ENCODE results near the gene STARD5.

The STARD5 gene

GRCh38 chr15:81297603-81298575 lies 26.1 kb downstream of the STARD5 start:
- Histone ChIP-seq H3K4me3 (ENCODE audit: low read length) (no peak overlapping the region), H3K9ac (ENCODE audit: low read depth, low read length) (no peak overlapping the region), H3K4me2 (ENCODE audit: low read length) (no peak overlapping the region), H3K27me3 (ENCODE audit: control insufficient read depth, insufficient read depth, low read length) (peaks cover 30% of the 10 kb centered on the region), H3K4me1 (ENCODE audit: control insufficient read depth, insufficient read depth, low read length) (peaks cover 9% of the 10 kb centered on the region), H3K9me3 (replicated peaks; ENCODE audit: low read length) (no peaks in the 10 kb centered on the region), H3K36me3 (ENCODE audit: insufficient read depth, low read length) (no peaks in the 10 kb centered on the region)

- Histone ChIP-seq H3K36me3 (ENCODE audit: insufficient read depth, low read length) (no peaks in the 10 kb centered on the region), H3K9me3 (replicated peaks; ENCODE audit: low read length) (no peaks in the 10 kb centered on the region), H3K27me3 (ENCODE audit: control insufficient read depth, insufficient read depth, low read length) (peaks cover 32% of the 10 kb centered on the region), H3K4me2 (ENCODE audit: low read length) (no peak overlapping the region), H3K4me1 (ENCODE audit: control insufficient read depth, insufficient read depth, low read length) (peaks cover 9% of the 10 kb centered on the region), H3K4me3 (ENCODE audit: low read length) (no peak overlapping the region), H3K9ac (ENCODE audit: low read depth, low read length) (no peak overlapping the region)
Observed at GRCh38 chr15:81297147-81297572, 26.8 kb downstream of the STARD5 start.

- Histone ChIP-seq H3K4me3 (ENCODE audit: low read length) (no peak overlapping the region), H3K4me2 (ENCODE audit: low read length) (no peak overlapping the region), H3K9me3 (replicated peaks; ENCODE audit: low read length) (no peaks in the 10 kb centered on the region), H3K4me1 (ENCODE audit: control insufficient read depth, insufficient read depth, low read length) (peaks cover 9% of the 10 kb centered on the region), H3K27me3 (ENCODE audit: control insufficient read depth, insufficient read depth, low read length) (peaks cover 37% of the 10 kb centered on the region), H3K9ac (ENCODE audit: low read depth, low read length) (no peak overlapping the region), H3K36me3 (ENCODE audit: insufficient read depth, low read length) (no peaks in the 10 kb centered on the region)
Observed at GRCh38 chr15:81296673-81297072, 27.3 kb downstream of the STARD5 start.

GRCh38 chr15:81296186-81296585 lies 27.8 kb downstream of the STARD5 start:
- Histone ChIP-seq H3K4me1 (ENCODE audit: control insufficient read depth, insufficient read depth, low read length) (peaks cover 9% of the 10 kb centered on the region), H3K36me3 (ENCODE audit: insufficient read depth, low read length) (no peaks in the 10 kb centered on the region), H3K4me2 (ENCODE audit: low read length) (no peak overlapping the region), H3K4me3 (ENCODE audit: low read length) (no peak overlapping the region), H3K9me3 (replicated peaks; ENCODE audit: low read length) (no peaks in the 10 kb centered on the region), H3K27me3 (ENCODE audit: control insufficient read depth, insufficient read depth, low read length) (peaks cover 42% of the 10 kb centered on the region), H3K9ac (ENCODE audit: low read depth, low read length) (no peak overlapping the region)

- no peak overlapping the region for H3K4me3 ChIP-seq (ENCODE audit: low read length)
- H3K9ac ChIP-seq (ENCODE audit: low read depth, low read length), result no peak overlapping the region
- no peaks in the 10 kb centered on the region for H3K36me3 ChIP-seq (ENCODE audit: insufficient read depth, low read length)
- peaks cover 9% of the 10 kb centered on the region for H3K4me1 ChIP-seq (ENCODE audit: control insufficient read depth, insufficient read depth, low read length)
- no peaks in the 10 kb centered on the region for H3K9me3 ChIP-seq (replicated peaks; ENCODE audit: low read length)
- H3K27me3 ChIP-seq (ENCODE audit: control insufficient read depth, insufficient read depth, low read length), result peaks cover 46% of the 10 kb centered on the region
- no peak overlapping the region for H3K4me2 ChIP-seq (ENCODE audit: low read length)
Observed at GRCh38 chr15:81295486-81296121, 28.3 kb downstream of the STARD5 start.

GRCh38 chr15:81294516-81294880 lies 29.4 kb downstream of the STARD5 start:
- no peak overlapping the region for H3K4me2 ChIP-seq (ENCODE audit: low read length)
- no peak overlapping the region for H3K9ac ChIP-seq (ENCODE audit: low read depth, low read length)
- H3K36me3 ChIP-seq (ENCODE audit: insufficient read depth, low read length), result no peaks in the 10 kb centered on the region
- peaks cover 51% of the 10 kb centered on the region for H3K27me3 ChIP-seq (ENCODE audit: control insufficient read depth, insufficient read depth, low read length)
- H3K9me3 ChIP-seq (replicated peaks; ENCODE audit: low read length), result no peaks in the 10 kb centered on the region
- H3K4me3 ChIP-seq (ENCODE audit: low read length), result no peak overlapping the region
- H3K4me1 ChIP-seq (ENCODE audit: control insufficient read depth, insufficient read depth, low read length), result peaks cover 9% of the 10 kb centered on the region

- Histone ChIP-seq H3K36me3 (ENCODE audit: insufficient read depth, low read length) (no peaks in the 10 kb centered on the region), H3K4me3 (ENCODE audit: low read length) (no peak overlapping the region), H3K9ac (ENCODE audit: low read depth, low read length) (no peak overlapping the region), H3K9me3 (replicated peaks; ENCODE audit: low read length) (no peaks in the 10 kb centered on the region), H3K4me1 (ENCODE audit: control insufficient read depth, insufficient read depth, low read length) (peaks cover 9% of the 10 kb centered on the region), H3K4me2 (ENCODE audit: low read length) (no peak overlapping the region), H3K27me3 (ENCODE audit: control insufficient read depth, insufficient read depth, low read length) (peaks cover 53% of the 10 kb centered on the region)
Observed at GRCh38 chr15:81293728-81294515, 30.0 kb downstream of the STARD5 start.

GRCh38 chr15:81292523-81293001 lies 31.4 kb downstream of the STARD5 start:
- no peak overlapping the region for H3K9ac ChIP-seq (ENCODE audit: low read depth, low read length)
- no peaks in the 10 kb centered on the region for H3K9me3 ChIP-seq (replicated peaks; ENCODE audit: low read length)
- no peak overlapping the region for H3K4me2 ChIP-seq (ENCODE audit: low read length)
- H3K27me3 ChIP-seq (ENCODE audit: control insufficient read depth, insufficient read depth, low read length), result peaks cover 57% of the 10 kb centered on the region
- no peaks in the 10 kb centered on the region for H3K36me3 ChIP-seq (ENCODE audit: insufficient read depth, low read length)
- peaks cover 8% of the 10 kb centered on the region for H3K4me1 ChIP-seq (ENCODE audit: control insufficient read depth, insufficient read depth, low read length)
- no peak overlapping the region for H3K4me3 ChIP-seq (ENCODE audit: low read length)

GRCh38 chr15:81291916-81292522 lies 31.9 kb downstream of the STARD5 start:
- Histone ChIP-seq H3K36me3 (ENCODE audit: insufficient read depth, low read length) (no peaks in the 10 kb centered on the region), H3K4me3 (ENCODE audit: low read length) (no peak overlapping the region), H3K9ac (ENCODE audit: low read depth, low read length) (no peak overlapping the region), H3K27me3 (ENCODE audit: control insufficient read depth, insufficient read depth, low read length) (peaks cover 63% of the 10 kb centered on the region), H3K4me1 (ENCODE audit: control insufficient read depth, insufficient read depth, low read length) (peaks cover 3% of the 10 kb centered on the region), H3K9me3 (replicated peaks; ENCODE audit: low read length) (no peaks in the 10 kb centered on the region), H3K4me2 (ENCODE audit: low read length) (no peak overlapping the region)

- Histone ChIP-seq H3K9me3 (replicated peaks; ENCODE audit: low read length) (no peaks in the 10 kb centered on the region), H3K36me3 (ENCODE audit: insufficient read depth, low read length) (no peaks in the 10 kb centered on the region), H3K9ac (ENCODE audit: low read depth, low read length) (no peak overlapping the region), H3K4me2 (ENCODE audit: low read length) (no peak overlapping the region), H3K4me3 (ENCODE audit: low read length) (no peak overlapping the region), H3K27me3 (ENCODE audit: control insufficient read depth, insufficient read depth, low read length) (peaks cover 69% of the 10 kb centered on the region), H3K4me1 (ENCODE audit: control insufficient read depth, insufficient read depth, low read length) (no peaks in the 10 kb centered on the region)
Observed at GRCh38 chr15:81289910-81290309, 34.0 kb downstream of the STARD5 start.

- H3K36me3 ChIP-seq (ENCODE audit: insufficient read depth, low read length), result no peaks in the 10 kb centered on the region
- peaks cover 58% of the 10 kb centered on the region for H3K27me3 ChIP-seq (ENCODE audit: control insufficient read depth, insufficient read depth, low read length)
- H3K4me1 ChIP-seq (ENCODE audit: control insufficient read depth, insufficient read depth, low read length), result no peaks in the 10 kb centered on the region
- H3K9ac ChIP-seq (ENCODE audit: low read depth, low read length), result no peak overlapping the region
- no peaks in the 10 kb centered on the region for H3K9me3 ChIP-seq (replicated peaks; ENCODE audit: low read length)
- H3K4me2 ChIP-seq (ENCODE audit: low read length), result no peak overlapping the region
- no peak overlapping the region for H3K4me3 ChIP-seq (ENCODE audit: low read length)
Observed at GRCh38 chr15:81288616-81289015, 35.3 kb downstream of the STARD5 start.

All from skeletal muscle satellite cell (primary cell).